A673 (cell line): Measurements from ENCODE around the gene ATP5ME.

Experiments
- CTCF ChIP-seq: fragments of 300-800, 200-600 bp; sonication (generic); conservative IDR thresholded peaks from 2 replicates; pipeline ENCODE4 v1.5.1; 2017; ENCODE audit warnings: low read depth, mild to moderate bottlenecking, antibody characterized with exemption, low read length, moderate library complexity, mixed read lengths
- EZH2 ChIP-seq: fragments of 200-600 bp; sonication (generic); IDR thresholded peaks from 2 replicates; pipeline ENCODE4 v1.6.1; 2017; ENCODE audit warnings: borderline replicate concordance, low read depth, mild to moderate bottlenecking, mixed read lengths, antibody characterized with exemption, low read length; ENCODE audit not compliant: poor library complexity, severe bottlenecking

GRCh38 chr4:654871-655463 lies 19.1 kb downstream of the ATP5ME start:
- TF ChIP-seq CTCF (no peak), EZH2 (no peak)
